Heart left ventricle (tissue), 16 donors: ENCODE data around the gene RBSN. TPM values are rescaled to one million over a fixed set of nuclear protein-coding genes. Genes with fewer than 3 reads are reported as not detected.

ENCODE experiments used
- ATAC-seq, 4 donors: fragments of 200-7000 bp; cut with Tn5 transposase; one replicate each; pipeline ENCODE4 v1.9.1; 2020 to 2022; ENCODE audit warnings: moderate library complexity in 4 of 4, mild to moderate bottlenecking in 3 of 4, moderate number of reproducible peaks in 1 of 4
- DNase-seq, 5 donors: peaks; one replicate each; pipeline ENCODE4 v3.0.0-alpha.2; 2020
- H3K27ac ChIP-seq, 12 donors: fragments of 200-600 bp; sonication (generic) in 4 of 12; one replicate each; pipeline versions ENCODE4 v1.5.0 to v1.8.0; 2016 to 2022; ENCODE audit warnings: mild to moderate bottlenecking in 2 of 12
- H3K27me3 ChIP-seq, 9 donors: fragments of 200-600 bp; sonication (generic) in 2 of 9; one replicate each; pipeline versions ENCODE4 v1.5.1 to v1.8.0; 2016 to 2022; ENCODE audit warnings: mild to moderate bottlenecking in 3 of 9
- H3K36me3 ChIP-seq, 9 donors: fragments of 200-600 bp; sonication (generic) in 2 of 9; one replicate each; pipeline versions ENCODE4 v1.5.0 to v1.8.0; 2018 to 2022; ENCODE audit warnings: mild to moderate bottlenecking in 2 of 9
- H3K4me1 ChIP-seq, 12 donors: fragments of 200-600 bp; sonication (generic) in 4 of 12; one replicate each; pipeline versions ENCODE4 v1.5.0 to v1.8.0; 2016 to 2022; ENCODE audit warnings: mild to moderate bottlenecking in 3 of 12
- H3K4me3 ChIP-seq, 12 donors: fragments of 200-600 bp; sonication (generic) in 4 of 12; one replicate each; pipeline versions ENCODE4 v1.5.0 to v1.8.0; 2017 to 2022; ENCODE audit warnings: mild to moderate bottlenecking in 9 of 12, moderate library complexity in 4 of 12
- H3K9me3 ChIP-seq, 12 donors: fragments of 200-600 bp; sonication (generic) in 4 of 12; one replicate each; pipeline versions ENCODE4 v1.5.0 to v1.8.0; 2016 to 2022; ENCODE audit warnings: mild to moderate bottlenecking in 1 of 12
- CTCF ChIP-seq, 12 donors: fragments of 200-600 bp; sonication (generic) in 4 of 12; IDR thresholded peaks; one replicate each; pipeline versions ENCODE4 v1.5.0 to v1.8.0; 2018 to 2022; ENCODE audit warnings: antibody characterized with exemption in 12 of 12, mild to moderate bottlenecking in 5 of 12
- POLR2A ChIP-seq, 2 donors: fragments of 450-650 bp; IDR thresholded peaks; one replicate each; pipeline ENCODE4 v1.6.1; 2017; ENCODE audit warnings: antibody characterized with exemption in 2 of 2, mild to moderate bottlenecking in 2 of 2, moderate library complexity in 2 of 2
- WGBS, 4 donors: extraction: QIAGEN DNeasy Blood & Tissue Kit in 2 of 4; methylation state at CpG; one replicate each; pipeline versions ENCODE4 v1.1.5 to v1.1.7; 2013 to 2018; 5-methylcytosine and 5-hydroxymethylcytosine counted together
- intact Hi-C, 10 donors: fragments of 100-400 bp; cut with DNase I; formaldehyde crosslinking; loops; one replicate each; pipeline versions ENCODE4 v1.11.1 to v1.14.2; 2022
- polyA plus RNA-seq, 2 donors: library from polyadenylated mRNA; stranded (reverse); fragments of 200-250 nt; gene quantifications; one replicate each; pipeline ENCODE4 v1.2.3, GENCODE V29; 2013
- total RNA-seq, 9 donors: library from RNA; depleted of rRNA in 2 of 9; stranded (reverse); fragments of >200 nt in 2 of 9; fragmentation: NEBNext Ultra II Directional in 3 of 9; extraction: Animal tissue kit (Norgen Biotek cat#: 25700) in 3 of 9; gene quantifications; one replicate each; pipeline versions ENCODE4 v1.1.0 to v1.2.4, GENCODE V29; 2016 to 2023
- donor health status: ischemic (EF 13 %, LVEDD 7.1; RV severe dilation, severe dysfunction).
- donor health status: healthy with polysubstance abuse.
- donor health status: DM: no; HTN: yes; CAD: no.
- donor health status: DM: no; HTN: no; CAD: no.
- donor health status: ischemic (EF 25% LVEDD 6.9; RV normal size, moderate dysfunction).
- donor health status: ischemic (EF 25% LVEDD 5.7; RV mildly dilated, moderate dysfunction).
- donor health status: healthy.
- donor health status: DM: yes; HTN: yes; CAD: no.
- donor health status: ischemic (EF 35%, LVEDD 5.7; RV mildly dilated, moderate dysfunction).
- donor health status: nonischemic (EF 11% LVEDD 7.7; RV severe dilation, severe dysfunction).
- donor health status: DM: yes; HTN: yes; CAD: no.
- donor health status: PGD.
- donor health status: ischemic (EF 29% LVEDD 5.4; RV normal size, mild dysfunction).
- donor health status: nonischemic (EF 23%, LVEDD 6.1; RV moderate dilation, normal function).

Gene RBSN
- total and polyA plus RNA-seq, 11 donors, result 5.1 to 24.1 (median 20.4) TPM

- DNase-seq, result no peak
- no peak for TF ChIP-seq POLR2A (IDR thresholded peaks at IDR 0.05)
- no peak for TF ChIP-seq CTCF (IDR thresholded peaks at IDR 0.05)
- Histone ChIP-seq H3K27me3 (no peaks in the 10 kb centered on the region), H3K9me3 (no peaks in the 10 kb centered on the region), H3K36me3 (peaks cover 0 to 17% (median 7%) of the 10 kb centered on the region in 9 donors), H3K27ac (no peak overlapping the region), H3K4me3 (no peak overlapping the region), H3K4me1 (peaks cover 0 to 24% (median 15%) of the 10 kb centered on the region in 12 donors)
- ATAC-seq, result no peak
- intact Hi-C loops, result loop anchor here in 1 of 10 donors (10.0 kb wide), 1 partner anchor 142 kb away; no protein-coding TSS in a partner anchor
- WGBS, 4 donors, result 94 to 97% (median 95%) methylated on average over 3 of the region's 3 CpGs
Observed at GRCh38 chr3:15066467-15066866, 32.5 kb downstream of the RBSN start.

GRCh38 chr3:15065550-15066007 lies 33.4 kb downstream of the RBSN start:
- H3K9me3 ChIP-seq, result no peaks in the 10 kb centered on the region
- H3K4me1 ChIP-seq, result peaks cover 0 to 24% (median 15%) of the 10 kb centered on the region in 12 donors
- TF ChIP-seq CTCF (IDR thresholded peaks at IDR 0.05), result no peak
- TF ChIP-seq POLR2A (IDR thresholded peaks at IDR 0.05), result no peak
- H3K27me3 ChIP-seq, result no peaks in the 10 kb centered on the region
- intact Hi-C loops, result loop anchor here in 1 of 10 donors (10.0 kb wide), 1 partner anchor 141 kb away; no protein-coding TSS in a partner anchor
- peaks cover 0 to 9% (median 0%) of the 10 kb centered on the region in 9 donors for H3K36me3 ChIP-seq
- DNase-seq (no peak), ATAC-seq (no peak)
- peak overlapping the region; percentile 69 to 97 (median 84) for H3K4me3 ChIP-seq
- WGBS, 4 donors, result 50 to 66% (median 55%) methylated on average over 16 of the region's 16 CpGs
- H3K27ac ChIP-seq, result peak overlapping the region; percentile 58 to 93 (median 89)

- Histone ChIP-seq H3K4me3 (peak within 1 kb of the TSS; percentile 69 to 97 (median 84)), H3K27ac (peak within 1 kb of the TSS; percentile 58 to 93 (median 89)), H3K4me1 (peaks cover 0 to 24% (median 15%) of the 10 kb centered on the region in 12 donors), H3K9me3 (no peaks in the 10 kb centered on the region), H3K36me3 (peaks cover 0 to 5% (median 0%) of the 10 kb centered on the region in 9 donors), H3K27me3 (no peaks in the 10 kb centered on the region)
- intact Hi-C loops, result loop anchor here in 1 of 10 donors (10.0 kb wide), 1 partner anchor 140 kb away; no protein-coding TSS in a partner anchor
- WGBS, 4 donors, result 0 to 1% (median 0%) methylated on average over 38 to 69 of the region's 69 CpGs
- ATAC-seq (peak; percentile 89 to 97 (median 97)), DNase-seq (peak; percentile 90 to 95 (median 93))
- TF ChIP-seq CTCF (IDR thresholded peaks at IDR 0.05), result peak in 1 of 12 donors; percentile 8
- TF ChIP-seq POLR2A (IDR thresholded peaks at IDR 0.05), result peak; percentile 59 to 93
Observed at GRCh38 chr3:15064835-15065549, 34.0 kb downstream of the RBSN start, which contains the start of gene MRPS25. MRPS25 (minus strand) TSS chr3:15065315; CDS start chr3:15065194, 121 bp downstream.

- WGBS, 4 donors, result 1 to 2% (median 1%) methylated on average over 23 to 25 of the region's 25 CpGs
- ATAC-seq, result peak in 3 of 4 donors; percentile 25 to 54 (median 36)
- intact Hi-C loops, result loop anchor here in 1 of 10 donors (10.0 kb wide), 1 partner anchor 140 kb away; no protein-coding TSS in a partner anchor
Observed at GRCh38 chr3:15064299-15064834, 34.6 kb downstream of the RBSN start.

More at GRCh38 chr3:15064299-15064834, 34.6 kb downstream of the RBSN start:
- no peaks in the 10 kb centered on the region for H3K9me3 ChIP-seq
- H3K36me3 ChIP-seq, result peaks cover 0 to 10% (median under 1%) of the 10 kb centered on the region in 9 donors
- TF ChIP-seq POLR2A (IDR thresholded peaks at IDR 0.05) (no peak), CTCF (IDR thresholded peaks at IDR 0.05) (no peak)
- peak overlapping the region; percentile 69 to 97 (median 84) for H3K4me3 ChIP-seq
- peak overlapping the region; percentile 58 to 93 (median 89) for H3K27ac ChIP-seq
- peak in 1 of 5 donors; percentile 56 for DNase-seq
- peaks cover 0 to 24% (median 15%) of the 10 kb centered on the region in 12 donors for H3K4me1 ChIP-seq
- H3K27me3 ChIP-seq, result no peaks in the 10 kb centered on the region
